GM19452 (cell line): ENCODE data around the gene NUDT13.
"Not testable (repeated sequence)": the region's sequence is repeated elsewhere in the genome, so short reads cannot be mapped to it uniquely, and the experiment has no call there.

Experiments
- ATAC-seq: cut with Tn5 transposase; IDR thresholded peaks from one replicate; pipeline ENCODE4 v1.9.1; 2021; ENCODE audit not compliant: unreplicated experiment

The NUDT13 gene

GRCh38 chr10:73099141-73099540 is 11.1 kb upstream of the NUDT13 start:
- ATAC-seq, result no peak

GRCh38 chr10:73106301-73106700 is 4.0 kb upstream of the NUDT13 start:
- no peak for ATAC-seq

GRCh38 chr10:73109248-73109652 is 1.0 kb upstream of the NUDT13 start:
- ATAC-seq, result not testable (repeated sequence)

GRCh38 chr10:73112032-73112431 is 1.8 kb downstream of the NUDT13 start:
- not testable (repeated sequence) for ATAC-seq

GRCh38 chr10:73113551-73113950 is 3.3 kb downstream of the NUDT13 start:
- no peak for ATAC-seq

GRCh38 chr10:73116017-73116416 is 5.8 kb downstream of the NUDT13 start:
- ATAC-seq, result no peak

- no peak for ATAC-seq
Measured at GRCh38 chr10:73117976-73118743, 7.9 kb downstream of the NUDT13 start.

DNA sequence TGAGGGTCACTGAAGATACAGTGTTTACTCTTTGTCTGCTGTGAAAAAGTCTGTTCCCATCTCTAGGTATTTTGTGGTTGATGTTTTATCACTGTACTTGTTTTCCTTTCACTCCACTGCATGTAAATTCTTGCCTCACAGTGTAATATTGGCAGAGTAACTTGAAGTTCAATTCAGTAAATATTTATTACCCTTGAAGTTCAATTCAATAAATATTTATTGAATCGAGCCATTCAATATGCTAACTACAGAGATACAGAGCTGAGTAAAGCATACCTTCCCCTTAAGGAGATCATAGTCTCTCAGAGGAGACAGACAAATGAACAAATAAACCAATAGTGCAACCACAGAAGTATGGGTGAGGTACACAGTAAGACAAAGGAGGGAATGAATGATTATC is 9.2 kb downstream of the NUDT13 start:
- no peak for ATAC-seq

- no peak for ATAC-seq
Measured at GRCh38 chr10:73119952-73120351, 9.7 kb downstream of the NUDT13 start.

GRCh38 chr10:73126343-73126742 is 16.1 kb downstream of the NUDT13 start:
- no peak for ATAC-seq

DNA sequence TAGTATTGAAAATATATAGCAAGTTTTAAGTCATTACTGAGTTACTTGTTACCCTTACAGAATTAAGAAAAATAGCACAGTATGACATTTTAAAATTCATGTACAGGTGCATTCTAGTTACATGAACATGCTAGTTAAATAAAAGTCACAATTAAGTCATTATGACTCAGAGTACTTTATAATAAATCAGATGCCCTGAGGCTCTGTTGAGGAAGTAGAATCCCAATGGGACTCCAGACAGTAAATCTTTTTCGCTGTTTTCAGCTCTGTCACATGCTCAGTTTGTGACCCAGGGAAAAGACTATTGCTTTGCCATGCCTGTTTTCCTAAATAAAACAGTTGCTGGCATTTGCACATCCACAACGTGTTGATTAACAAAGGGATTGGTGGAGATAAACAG is 21.0 kb downstream of the NUDT13 start:
- ATAC-seq, result no peak

DNA sequence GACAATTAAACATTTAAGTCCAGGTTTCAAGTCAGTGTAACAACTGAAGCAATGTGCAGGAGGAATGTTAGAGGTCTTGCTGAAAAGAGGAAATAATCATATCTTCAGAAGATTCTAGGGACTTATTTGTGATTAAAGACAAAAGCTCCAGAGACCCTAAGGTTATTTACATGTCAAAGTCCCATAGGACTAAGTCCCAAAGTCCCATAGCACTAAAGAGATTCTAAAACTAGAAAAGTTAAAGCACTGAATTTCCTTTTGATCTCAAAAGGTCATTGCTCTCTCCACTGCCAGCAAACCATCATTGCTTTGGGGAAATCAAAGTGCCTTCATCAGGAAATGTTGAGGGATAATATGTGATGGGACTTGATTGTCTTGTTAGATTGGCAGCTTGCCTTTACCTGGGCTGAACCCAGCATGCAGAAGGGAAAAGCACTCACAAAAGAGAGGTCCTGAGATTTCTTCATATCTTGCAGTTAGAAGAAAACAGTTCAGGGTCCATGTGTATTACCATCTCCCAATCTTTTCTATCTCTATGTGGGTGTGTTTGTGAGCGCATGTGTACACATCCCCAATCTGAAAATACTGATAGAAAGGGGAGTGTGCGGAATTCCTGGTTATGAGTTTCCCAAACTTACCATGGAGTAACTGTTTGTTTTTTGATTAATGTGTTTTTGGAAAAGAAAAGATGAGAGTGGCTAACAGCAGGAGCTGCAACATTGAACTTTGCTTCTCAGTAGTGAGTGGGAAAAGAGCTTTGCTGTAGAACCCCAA is 21.8 kb downstream of the NUDT13 start:
- ATAC-seq, result no peak

GRCh38 chr10:73134727-73135126 is 24.5 kb downstream of the NUDT13 start:
- no peak for ATAC-seq

DNA sequence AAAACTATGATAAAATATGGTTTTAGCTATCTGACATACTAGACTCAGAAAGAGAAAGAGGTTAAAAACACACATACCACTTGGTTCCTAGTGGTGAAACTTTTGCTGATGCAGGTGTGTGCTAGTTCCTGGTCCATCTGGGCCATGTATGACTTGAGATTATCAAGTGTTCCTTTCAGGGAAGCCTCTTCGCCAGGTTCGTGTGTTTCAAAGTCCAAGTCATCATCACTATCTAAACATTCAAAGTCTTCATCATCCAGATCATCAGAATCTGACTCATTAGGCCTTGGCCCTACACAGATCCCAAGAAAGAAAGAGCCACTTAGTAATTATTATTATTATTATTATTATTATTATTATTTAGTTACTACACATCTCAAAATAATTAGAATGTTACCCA is 26.4 kb downstream of the NUDT13 start:
- no peak for ATAC-seq

DNA sequence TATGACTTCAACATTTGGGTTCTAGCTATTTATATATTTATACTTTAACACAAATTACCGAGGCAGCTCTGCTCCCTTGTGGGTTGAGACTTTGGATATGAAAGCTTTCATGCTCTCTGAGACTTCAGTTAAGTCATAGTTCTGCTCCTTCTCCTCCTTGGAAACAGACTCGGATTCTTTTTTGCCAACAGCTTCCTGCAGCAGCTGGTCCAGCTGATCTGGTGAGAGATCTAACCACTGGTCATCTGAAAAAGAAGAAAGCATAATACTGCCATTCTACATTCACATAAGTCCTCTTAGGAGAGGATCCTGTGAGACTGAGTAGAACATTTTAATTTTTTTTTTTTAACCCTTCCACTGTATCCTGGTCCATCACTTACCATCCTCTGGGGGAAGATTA is 29.0 kb downstream of the NUDT13 start:
- no peak for ATAC-seq

DNA sequence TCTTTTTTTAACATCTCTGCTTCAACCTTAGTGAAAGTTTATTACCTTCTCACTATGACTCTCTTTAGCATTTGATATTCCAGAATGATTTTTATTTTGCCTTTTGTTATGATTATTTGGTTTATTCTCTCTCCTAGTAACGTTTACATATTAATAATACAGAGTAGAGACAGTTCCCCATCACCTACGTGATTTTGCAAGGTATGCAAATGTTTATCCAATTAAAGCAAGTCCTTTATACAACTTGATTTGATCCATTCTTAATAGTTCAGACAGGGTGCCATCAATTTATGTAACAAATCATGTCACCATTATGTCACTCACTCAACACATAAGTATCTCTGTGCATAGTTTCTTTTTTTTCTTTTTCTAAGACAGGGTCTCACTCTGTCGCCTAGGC is 31.3 kb downstream of the NUDT13 start:
- ATAC-seq, result no peak

- ATAC-seq, result not testable (repeated sequence)
Measured at GRCh38 chr10:73150633-73151413, 40.6 kb downstream of the NUDT13 start.

DNA sequence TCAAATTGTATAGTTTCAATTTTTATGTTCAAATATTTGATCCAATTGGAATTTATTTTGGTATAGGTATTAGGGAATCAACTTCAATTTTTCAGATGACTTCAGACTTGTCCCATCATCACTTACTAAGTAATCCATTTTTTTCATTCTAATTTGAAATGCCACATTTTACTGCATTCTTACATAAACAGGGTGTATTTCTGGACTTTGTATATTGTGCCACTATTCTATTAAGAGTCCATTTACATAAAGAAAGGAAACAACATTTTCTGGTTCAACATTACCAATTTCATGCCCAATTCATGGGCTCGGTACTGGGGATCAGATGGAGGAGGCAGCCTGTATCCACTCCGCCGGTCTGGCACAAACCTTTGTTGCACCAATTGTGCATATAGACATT is 41.8 kb downstream of the NUDT13 start:
- no peak for ATAC-seq

DNA sequence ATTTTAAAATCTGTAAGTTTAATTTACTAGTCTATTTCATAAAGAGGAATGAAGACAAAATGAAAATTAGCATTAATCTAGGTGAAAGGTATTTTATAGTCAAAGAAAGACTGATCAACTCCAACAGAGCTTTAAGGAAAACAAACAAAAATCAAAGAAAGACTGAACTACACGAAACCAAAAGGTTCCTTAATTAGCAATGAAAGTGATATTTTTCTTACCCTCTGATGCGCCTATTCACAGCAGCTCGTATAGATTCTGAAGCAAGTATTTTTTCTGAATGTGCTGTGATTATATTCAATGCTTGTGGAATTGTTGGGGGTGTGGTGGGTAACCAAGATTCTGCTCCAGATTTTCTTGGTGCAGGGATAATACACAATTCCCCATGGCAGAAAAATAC is 45.8 kb downstream of the NUDT13 start:
- ATAC-seq, result no peak

GRCh38 chr10:73159038-73159648 is 48.9 kb downstream of the NUDT13 start:
- no peak for ATAC-seq

DNA sequence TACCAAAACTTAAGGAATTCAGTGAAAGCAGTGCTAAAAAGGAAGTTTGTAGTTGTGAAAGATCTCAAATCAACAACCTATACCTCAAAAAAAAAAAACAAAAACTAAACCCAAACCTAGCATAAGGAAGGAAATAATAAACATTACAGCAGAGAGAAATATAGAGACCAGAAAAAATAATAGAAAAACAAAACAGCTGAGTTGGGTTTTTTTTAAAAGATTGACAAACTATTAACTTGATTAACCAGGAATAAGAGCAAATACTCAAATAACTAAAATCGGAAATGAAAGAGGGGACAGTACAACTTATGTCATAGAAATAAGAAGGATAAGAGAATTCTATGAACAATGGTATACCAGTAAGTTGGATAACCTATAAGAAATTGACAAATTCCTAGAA is 50.8 kb downstream of the NUDT13 start:
- ATAC-seq, result no peak
